ENCODE results near the gene PXT1.

The PXT1 gene

GRCh38 chr6:36469946-36470345, 27.3 kb upstream of the PXT1 start:
- no peak for DNase-seq (ENCODE audit: low read depth in 1 of 2, low spot score in 1 of 2)
- TF ChIP-seq POLR2AphosphoS5 (IDR thresholded peaks at IDR 0.05; ENCODE audit: low read depth) (no peak), SPI1 (IDR thresholded peaks at IDR 0.05; ENCODE audit: borderline replicate concordance, low read depth) (no peak), REST (IDR thresholded peaks at IDR 0.05; ENCODE audit: insufficient replicate concordance, low read depth) (no peak), GABPA (IDR thresholded peaks at IDR 0.05; ENCODE audit: low read depth) (no peak), CTCF (IDR thresholded peaks at IDR 0.05; ENCODE audit: insufficient read depth, low read length) (no peak)
- Histone ChIP-seq H3K27ac (replicated peaks) (no peak overlapping the region), H3K27me3 (ENCODE audit: insufficient read depth, poor library complexity, severe bottlenecking) (no peaks in the 10 kb centered on the region), H3K4me3 (replicated peaks; ENCODE audit: insufficient read depth, low read length) (no peak overlapping the region)

- no peak for TF ChIP-seq CTCF (IDR thresholded peaks at IDR 0.05; ENCODE audit: insufficient read depth, low read length)
- TF ChIP-seq GABPA (IDR thresholded peaks at IDR 0.05; ENCODE audit: low read depth): no peak
- TF ChIP-seq POLR2AphosphoS5 (IDR thresholded peaks at IDR 0.05; ENCODE audit: low read depth): no peak
- no peak for TF ChIP-seq REST (IDR thresholded peaks at IDR 0.05; ENCODE audit: insufficient replicate concordance, low read depth)
- no peak for TF ChIP-seq SPI1 (IDR thresholded peaks at IDR 0.05; ENCODE audit: borderline replicate concordance, low read depth)
Observed at GRCh38 chr6:36469148-36469661, 26.6 kb upstream of the PXT1 start.

GRCh38 chr6:36467625-36468024, 25.0 kb upstream of the PXT1 start:
- DNase-seq (ENCODE audit: low read depth in 1 of 2, low spot score in 1 of 2): no peak
- no peak for TF ChIP-seq GABPA (IDR thresholded peaks at IDR 0.05; ENCODE audit: low read depth)
- no peak for TF ChIP-seq POLR2AphosphoS5 (IDR thresholded peaks at IDR 0.05; ENCODE audit: low read depth)
- TF ChIP-seq REST (IDR thresholded peaks at IDR 0.05; ENCODE audit: insufficient replicate concordance, low read depth): no peak
- TF ChIP-seq SPI1 (IDR thresholded peaks at IDR 0.05; ENCODE audit: borderline replicate concordance, low read depth): no peak
- H3K4me3 ChIP-seq (replicated peaks; ENCODE audit: insufficient read depth, low read length): no peak overlapping the region
- no peak overlapping the region for H3K27ac ChIP-seq (replicated peaks)
- H3K27me3 ChIP-seq (ENCODE audit: insufficient read depth, poor library complexity, severe bottlenecking): no peaks in the 10 kb centered on the region

More at GRCh38 chr6:36469148-36469661, 26.6 kb upstream of the PXT1 start:
- Histone ChIP-seq H3K4me3 (replicated peaks; ENCODE audit: insufficient read depth, low read length) (no peak overlapping the region), H3K27ac (replicated peaks) (no peak overlapping the region), H3K27me3 (ENCODE audit: insufficient read depth, poor library complexity, severe bottlenecking) (no peaks in the 10 kb centered on the region)
- DNase-seq (ENCODE audit: low read depth in 1 of 2, low spot score in 1 of 2): no peak
